ENCODE data around the gene CD40.
A peak's percentile ranks its signal among the peaks of the same experiment; 100 is the strongest.

Gene CD40

DNA sequence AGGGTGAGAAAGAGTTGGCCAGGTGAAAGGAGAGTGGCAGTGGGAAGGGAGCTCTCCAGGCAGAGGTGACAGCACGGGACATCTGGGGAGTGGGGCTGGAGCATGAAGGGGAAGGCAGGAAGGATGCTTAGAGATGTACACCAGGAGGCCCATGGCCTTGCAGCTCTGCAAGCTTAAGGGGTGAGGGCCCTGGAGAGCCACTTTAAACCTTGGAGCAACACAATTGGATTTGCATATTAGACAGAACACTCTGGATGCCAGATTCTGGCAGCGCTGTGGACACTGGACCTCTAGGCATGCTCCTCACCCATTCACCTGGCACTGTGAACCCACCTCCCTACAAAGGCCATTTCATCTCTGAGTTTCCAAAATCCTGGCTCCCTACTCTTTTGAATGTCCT, 3.7 kb upstream of the CD40 start:
- no peaks in the 10 kb centered on the region for H3K36me3 ChIP-seq (ENCODE audit: insufficient read depth, low read depth, low read length)
- H3K9me3 ChIP-seq (ENCODE audit: insufficient read depth, low read depth, low read length) = no peaks in the 10 kb centered on the region
- H3K4me1 ChIP-seq (ENCODE audit: insufficient read depth, low read length) = no peaks in the 10 kb centered on the region; the same call in 1 of the 2 replicates
- no peak overlapping the region for H3K27ac ChIP-seq (ENCODE audit: low read length)
- no peak overlapping the region for H3K4me3 ChIP-seq (ENCODE audit: low read length)
- no peak overlapping the region for H3K9ac ChIP-seq (ENCODE audit: low read depth, low read length)
- H3K27me3 ChIP-seq (ENCODE audit: insufficient read depth, low read length) = peaks cover 62% of the 10 kb centered on the region

DNA sequence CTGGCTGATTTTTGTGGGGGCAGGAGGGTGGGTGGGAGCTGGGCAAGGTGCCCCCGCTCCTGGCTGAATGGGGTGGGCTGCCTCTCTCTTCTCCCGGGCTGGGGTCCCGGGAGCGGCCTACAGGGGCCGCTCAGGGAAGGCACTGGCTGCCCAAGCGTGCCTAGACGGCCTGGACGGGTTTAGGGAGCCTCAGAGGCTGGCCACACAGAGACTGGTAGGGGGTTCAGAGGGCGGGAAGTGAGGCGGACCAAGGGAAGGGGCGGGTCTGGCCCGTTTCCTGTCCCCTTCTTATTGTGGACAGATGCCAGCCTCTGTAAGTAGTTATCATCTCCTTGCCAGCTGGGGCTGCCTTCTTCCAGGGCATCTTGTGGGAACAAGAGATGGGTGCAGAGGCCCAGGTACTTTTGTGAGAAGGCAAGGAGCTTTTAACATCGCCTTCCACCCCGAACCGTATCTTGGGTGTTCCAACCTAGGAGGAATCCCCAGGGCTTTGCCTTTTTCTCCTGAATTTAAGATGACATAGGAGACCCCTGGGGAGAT, 437 bp downstream of the CD40 start:
- Histone ChIP-seq H3K9me3 (ENCODE audit: insufficient read depth, low read depth, low read length) (no peaks in the 10 kb centered on the region), H3K27me3 (ENCODE audit: insufficient read depth, low read length) (peaks cover 42% of the 10 kb centered on the region), H3K27ac (ENCODE audit: low read length) (no peak overlapping the region), H3K4me3 (ENCODE audit: low read length) (peak overlapping the region; percentile 79), H3K36me3 (ENCODE audit: insufficient read depth, low read depth, low read length) (peaks cover 6% of the 10 kb centered on the region; the same call in 1 of the 2 replicates), H3K9ac (ENCODE audit: low read depth, low read length) (peak overlapping the region; percentile 61; the same call in 1 of the 2 replicates), H3K4me1 (ENCODE audit: insufficient read depth, low read length) (no peaks in the 10 kb centered on the region; the same call in 1 of the 2 replicates)

DNA sequence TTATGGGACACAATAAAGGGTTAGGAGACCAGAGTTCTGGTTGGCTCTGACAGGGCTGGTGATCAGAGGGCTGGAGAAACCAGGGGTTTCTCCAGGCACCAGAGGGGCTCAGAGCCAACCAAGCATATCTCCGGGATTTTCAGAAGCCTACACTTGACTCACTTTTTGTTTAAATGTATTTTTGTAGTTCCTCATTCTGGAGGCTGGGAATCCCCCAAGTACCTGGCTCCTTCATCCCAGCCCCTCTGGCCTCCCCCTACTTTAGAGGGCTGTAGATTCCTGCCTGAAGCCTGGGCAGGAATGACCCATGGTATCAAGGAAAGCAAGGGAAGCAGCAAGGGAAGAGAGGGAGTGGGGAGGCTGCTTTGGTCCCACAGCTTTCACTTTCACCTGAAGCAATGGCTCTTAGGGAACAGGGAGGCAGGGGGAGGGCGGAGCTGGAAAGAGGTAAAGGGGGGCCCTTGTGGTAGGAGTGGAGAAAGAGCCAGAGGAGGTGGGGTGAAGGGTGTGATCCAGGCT, 973 bp downstream of the CD40 start:
- H3K4me1 ChIP-seq (ENCODE audit: insufficient read depth, low read length) = no peaks in the 10 kb centered on the region; the same call in 1 of the 2 replicates
- H3K27ac ChIP-seq (ENCODE audit: low read length) = no peak overlapping the region
- H3K9me3 ChIP-seq (ENCODE audit: insufficient read depth, low read depth, low read length) = no peaks in the 10 kb centered on the region
- H3K9ac ChIP-seq (ENCODE audit: low read depth, low read length) = peak overlapping the region; percentile 61; the same call in 1 of the 2 replicates
- peak overlapping the region; percentile 79 for H3K4me3 ChIP-seq (ENCODE audit: low read length)
- H3K36me3 ChIP-seq (ENCODE audit: insufficient read depth, low read depth, low read length) = peaks cover 6% of the 10 kb centered on the region; the same call in 1 of the 2 replicates
- H3K27me3 ChIP-seq (ENCODE audit: insufficient read depth, low read length) = peaks cover 37% of the 10 kb centered on the region

DNA sequence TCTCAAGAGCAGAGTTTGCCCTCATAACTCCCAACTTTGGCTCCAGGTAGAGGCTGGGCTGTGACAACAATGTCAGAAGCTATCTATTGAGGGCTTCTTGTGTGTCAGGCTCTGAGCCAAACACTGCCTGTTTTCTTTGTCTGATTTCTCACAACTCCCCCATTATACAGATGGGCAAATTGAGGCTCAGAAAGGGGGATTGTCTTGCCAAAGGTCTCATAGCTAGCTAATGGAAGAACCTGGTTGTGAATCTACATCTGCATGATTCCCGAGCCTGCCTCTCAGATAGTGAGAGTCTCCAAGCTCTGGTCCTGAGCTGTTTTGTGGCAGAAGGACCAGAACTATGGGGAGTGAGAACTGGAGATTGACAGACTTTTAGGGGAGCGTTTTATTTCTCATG, 1.4 kb downstream of the CD40 start:
- H3K4me1 ChIP-seq (ENCODE audit: insufficient read depth, low read length) = no peaks in the 10 kb centered on the region; the same call in 1 of the 2 replicates
- no peak overlapping the region for H3K27ac ChIP-seq (ENCODE audit: low read length)
- peaks cover 32% of the 10 kb centered on the region for H3K27me3 ChIP-seq (ENCODE audit: insufficient read depth, low read length)
- no peak overlapping the region for H3K4me3 ChIP-seq (ENCODE audit: low read length)
- no peaks in the 10 kb centered on the region for H3K9me3 ChIP-seq (ENCODE audit: insufficient read depth, low read depth, low read length)
- no peak overlapping the region for H3K9ac ChIP-seq (ENCODE audit: low read depth, low read length)
- H3K36me3 ChIP-seq (ENCODE audit: insufficient read depth, low read depth, low read length) = peaks cover 6% of the 10 kb centered on the region; the same call in 1 of the 2 replicates

DNA sequence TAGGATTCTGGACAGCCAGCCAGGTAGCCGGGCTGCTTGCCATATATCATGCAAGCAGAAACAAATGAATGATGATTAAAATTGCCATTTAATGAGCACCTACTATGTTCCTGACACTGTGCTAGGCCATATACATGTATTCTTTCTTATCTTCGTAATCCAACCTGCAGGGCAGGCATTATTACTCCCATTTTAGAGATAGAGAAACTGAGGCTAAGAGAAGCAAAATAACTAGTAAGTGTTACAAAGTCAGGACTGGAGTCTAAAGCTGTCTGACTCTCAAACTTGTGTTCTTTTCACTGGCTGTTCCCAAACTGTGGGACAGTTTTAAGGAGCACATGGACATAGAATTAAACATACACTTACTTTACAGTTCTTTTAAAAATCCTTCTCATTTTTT, 2.0 kb downstream of the CD40 start:
- no peak overlapping the region for H3K9ac ChIP-seq (ENCODE audit: low read depth, low read length)
- H3K4me3 ChIP-seq (ENCODE audit: low read length) = no peak overlapping the region
- H3K9me3 ChIP-seq (ENCODE audit: insufficient read depth, low read depth, low read length) = no peaks in the 10 kb centered on the region
- H3K36me3 ChIP-seq (ENCODE audit: insufficient read depth, low read depth, low read length) = peaks cover 6% of the 10 kb centered on the region; the same call in 1 of the 2 replicates
- H3K4me1 ChIP-seq (ENCODE audit: insufficient read depth, low read length) = no peaks in the 10 kb centered on the region; the same call in 1 of the 2 replicates
- H3K27ac ChIP-seq (ENCODE audit: low read length) = no peak overlapping the region
- H3K27me3 ChIP-seq (ENCODE audit: insufficient read depth, low read length) = peaks cover 28% of the 10 kb centered on the region

DNA sequence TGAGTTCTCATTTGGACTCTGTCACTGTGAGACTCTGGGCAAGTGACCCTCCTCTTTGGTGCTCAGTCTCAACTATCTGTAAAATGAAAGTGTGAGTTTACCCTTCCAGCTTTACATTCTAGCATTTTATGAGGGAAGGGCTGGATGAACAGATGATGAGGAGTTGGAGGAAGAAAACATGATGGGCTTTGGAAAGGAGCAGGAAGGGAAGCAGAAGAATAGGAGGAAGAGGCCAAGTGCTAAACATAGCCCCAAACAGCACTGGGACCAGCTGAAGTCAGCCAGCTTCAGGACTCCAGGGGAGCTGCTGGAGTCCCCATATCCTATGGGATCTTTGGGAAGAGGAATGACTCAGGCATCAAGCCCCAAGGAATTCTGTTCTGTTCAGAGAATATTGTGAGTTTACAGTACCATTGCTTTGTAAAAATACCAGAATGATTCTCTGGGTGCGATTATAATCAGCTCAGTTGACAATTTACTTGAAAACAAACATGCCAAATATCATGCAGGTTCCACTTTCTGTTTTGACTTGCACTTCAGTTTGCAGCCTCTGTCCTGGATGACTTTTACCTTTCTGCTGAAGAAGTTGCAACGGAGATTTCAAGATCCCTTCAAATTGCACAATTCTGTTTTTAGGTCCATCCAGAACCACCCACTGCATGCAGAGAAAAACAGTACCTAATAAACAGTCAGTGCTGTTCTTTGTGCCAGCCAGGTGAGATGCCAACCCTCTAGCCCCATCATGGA, 3.2 kb downstream of the CD40 start:
- no peaks in the 10 kb centered on the region; the same call in 1 of the 2 replicates for H3K4me1 ChIP-seq (ENCODE audit: insufficient read depth, low read length)
- H3K27me3 ChIP-seq (ENCODE audit: insufficient read depth, low read length) = peaks cover 15% of the 10 kb centered on the region
- H3K9me3 ChIP-seq (ENCODE audit: insufficient read depth, low read depth, low read length) = no peaks in the 10 kb centered on the region
- H3K9ac ChIP-seq (ENCODE audit: low read depth, low read length) = no peak overlapping the region
- H3K36me3 ChIP-seq (ENCODE audit: insufficient read depth, low read depth, low read length) = peaks cover 6% of the 10 kb centered on the region; the same call in 1 of the 2 replicates
- H3K27ac ChIP-seq (ENCODE audit: low read length) = no peak overlapping the region
- no peak overlapping the region for H3K4me3 ChIP-seq (ENCODE audit: low read length)

DNA sequence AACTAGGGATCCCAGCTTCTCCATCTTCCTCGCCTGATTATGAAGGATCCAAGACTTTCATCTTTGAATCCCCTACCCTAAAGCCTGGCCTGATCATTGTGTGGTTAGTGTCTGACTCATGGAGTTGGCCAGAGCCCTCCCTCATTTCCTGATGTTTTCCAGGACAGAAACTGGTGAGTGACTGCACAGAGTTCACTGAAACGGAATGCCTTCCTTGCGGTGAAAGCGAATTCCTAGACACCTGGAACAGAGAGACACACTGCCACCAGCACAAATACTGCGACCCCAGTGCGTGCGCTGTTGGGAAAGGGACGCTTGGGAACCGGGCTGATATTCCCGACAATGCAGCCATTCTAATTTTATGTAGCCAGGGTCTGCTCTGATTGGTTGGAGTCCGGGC, 4.0 kb downstream of the CD40 start:
- Histone ChIP-seq H3K4me3 (ENCODE audit: low read length) (no peak overlapping the region), H3K36me3 (ENCODE audit: insufficient read depth, low read depth, low read length) (peaks cover 6% of the 10 kb centered on the region; the same call in 1 of the 2 replicates), H3K9me3 (ENCODE audit: insufficient read depth, low read depth, low read length) (no peaks in the 10 kb centered on the region), H3K9ac (ENCODE audit: low read depth, low read length) (no peak overlapping the region), H3K27me3 (ENCODE audit: insufficient read depth, low read length) (peaks cover 8% of the 10 kb centered on the region), H3K27ac (ENCODE audit: low read length) (no peak overlapping the region), H3K4me1 (ENCODE audit: insufficient read depth, low read length) (no peaks in the 10 kb centered on the region; the same call in 1 of the 2 replicates)

DNA sequence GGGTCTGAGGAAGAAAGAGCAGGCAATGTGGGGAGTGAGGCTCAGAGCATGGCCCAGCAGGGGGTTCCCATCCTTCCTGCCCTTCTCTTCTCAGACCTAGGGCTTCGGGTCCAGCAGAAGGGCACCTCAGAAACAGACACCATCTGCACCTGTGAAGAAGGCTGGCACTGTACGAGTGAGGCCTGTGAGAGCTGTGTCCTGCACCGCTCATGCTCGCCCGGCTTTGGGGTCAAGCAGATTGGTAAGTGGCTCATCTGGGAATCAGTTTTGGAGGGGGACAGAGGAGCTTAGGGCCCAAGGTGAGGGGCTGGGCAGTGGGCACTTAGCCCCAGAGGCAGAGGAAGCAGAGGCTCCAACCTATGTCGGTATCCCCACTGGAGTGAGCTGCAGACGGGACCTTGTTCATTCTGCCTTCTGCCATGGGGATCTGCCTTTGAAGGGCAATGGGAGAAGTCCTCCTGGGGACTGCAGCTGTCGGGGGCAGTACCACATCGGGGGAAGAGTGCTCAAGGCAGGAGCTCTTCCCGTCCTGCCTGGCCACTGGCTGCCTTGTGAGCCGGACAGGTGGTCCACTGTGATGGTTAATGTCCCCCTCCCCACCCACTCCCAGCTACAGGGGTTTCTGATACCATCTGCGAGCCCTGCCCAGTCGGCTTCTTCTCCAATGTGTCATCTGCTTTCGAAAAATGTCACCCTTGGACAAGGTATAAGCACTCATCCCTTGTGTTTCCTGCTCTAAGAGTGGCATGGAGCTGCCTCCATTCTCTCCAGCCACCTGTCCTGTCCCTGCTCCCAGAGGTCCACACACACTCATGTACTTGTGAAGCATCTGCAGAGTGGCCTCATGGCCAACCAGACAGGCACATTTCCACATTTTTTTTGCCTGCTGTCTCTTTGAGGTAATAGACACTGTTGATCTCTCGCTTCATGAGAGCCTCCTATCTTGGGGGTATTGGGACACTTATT, 4.7 kb downstream of the CD40 start:
- no peak overlapping the region for H3K27ac ChIP-seq (ENCODE audit: low read length)
- H3K9ac ChIP-seq (ENCODE audit: low read depth, low read length) = no peak overlapping the region
- H3K27me3 ChIP-seq (ENCODE audit: insufficient read depth, low read length) = peaks cover 8% of the 10 kb centered on the region; the same call in 1 of the 2 replicates
- no peaks in the 10 kb centered on the region; the same call in 1 of the 2 replicates for H3K4me1 ChIP-seq (ENCODE audit: insufficient read depth, low read length)
- no peaks in the 10 kb centered on the region for H3K9me3 ChIP-seq (ENCODE audit: insufficient read depth, low read depth, low read length)
- no peak overlapping the region for H3K4me3 ChIP-seq (ENCODE audit: low read length)
- H3K36me3 ChIP-seq (ENCODE audit: insufficient read depth, low read depth, low read length) = peaks cover 6% of the 10 kb centered on the region; the same call in 1 of the 2 replicates

DNA sequence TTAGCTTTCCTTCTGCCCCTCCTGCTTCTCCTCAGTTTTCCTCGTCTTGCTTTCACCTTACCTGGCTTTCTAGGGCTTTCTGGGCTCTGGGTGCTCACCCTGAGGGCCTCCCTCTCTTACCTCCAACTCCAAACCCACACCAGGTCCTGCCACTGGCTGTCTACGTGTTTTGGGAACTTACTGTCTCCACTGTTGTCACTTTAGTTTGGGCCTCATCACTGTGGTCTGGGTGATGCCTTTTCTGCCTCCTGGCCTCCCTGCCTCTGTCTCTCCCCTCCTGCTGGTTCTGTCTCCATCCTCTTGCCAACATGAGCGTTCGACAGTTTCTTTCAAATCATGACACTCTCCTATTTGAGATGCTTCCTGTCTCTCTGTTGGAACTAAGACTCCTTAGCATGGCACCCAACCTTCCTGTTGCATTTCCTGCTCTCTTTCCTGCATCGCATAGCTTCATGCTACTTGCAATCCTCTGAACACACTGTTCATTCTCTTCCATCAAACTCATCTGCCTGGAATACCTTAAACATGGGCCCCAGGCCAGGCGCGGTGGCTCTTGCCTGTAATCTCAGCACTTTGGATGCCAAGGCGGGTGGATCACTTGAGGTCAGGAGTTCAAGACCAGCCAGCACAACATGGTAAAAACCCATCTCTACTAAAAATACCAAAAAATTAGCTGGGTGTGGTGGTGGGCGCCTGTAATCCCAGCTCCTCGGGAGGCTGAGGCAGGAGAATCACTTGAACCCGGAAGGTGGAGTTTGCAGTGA, 5.5 kb downstream of the CD40 start:
- Histone ChIP-seq H3K27ac (ENCODE audit: low read length) (no peak overlapping the region), H3K9me3 (ENCODE audit: insufficient read depth, low read depth, low read length) (no peaks in the 10 kb centered on the region), H3K4me1 (ENCODE audit: insufficient read depth, low read length) (no peaks in the 10 kb centered on the region; the same call in 1 of the 2 replicates), H3K4me3 (ENCODE audit: low read length) (no peak overlapping the region), H3K36me3 (ENCODE audit: insufficient read depth, low read depth, low read length) (peaks cover 6% of the 10 kb centered on the region; the same call in 1 of the 2 replicates), H3K9ac (ENCODE audit: low read depth, low read length) (no peak overlapping the region), H3K27me3 (ENCODE audit: insufficient read depth, low read length) (peaks cover 6% of the 10 kb centered on the region; the same call in 1 of the 2 replicates)

DNA sequence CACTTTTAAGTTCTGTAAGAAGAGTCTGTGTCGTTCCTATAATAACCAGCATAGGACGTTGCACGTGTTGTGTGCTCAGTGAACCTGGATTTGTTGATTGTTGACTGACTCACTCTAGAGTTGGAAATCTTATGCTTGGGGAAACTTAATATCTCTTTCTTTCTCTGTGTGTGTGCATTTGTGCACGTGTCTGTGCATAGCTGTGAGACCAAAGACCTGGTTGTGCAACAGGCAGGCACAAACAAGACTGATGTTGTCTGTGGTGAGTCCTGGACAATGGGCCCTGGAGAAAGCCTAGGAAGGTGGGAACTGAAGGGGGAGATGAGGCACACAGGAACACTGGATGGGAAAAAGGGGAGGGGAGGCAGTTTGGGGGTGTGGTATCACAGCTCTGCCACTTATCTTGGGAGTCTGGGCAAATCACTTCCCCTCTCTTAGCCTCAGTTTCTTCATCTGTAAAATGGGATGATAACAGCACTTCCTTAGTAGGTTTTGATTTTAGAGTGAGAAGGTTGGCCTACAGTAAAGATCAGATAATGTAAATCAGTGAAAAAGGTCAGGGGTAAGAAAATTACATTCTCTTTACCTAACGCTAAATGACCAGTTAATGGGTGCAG, 8.4 kb downstream of the CD40 start:
- H3K9me3 ChIP-seq (ENCODE audit: insufficient read depth, low read depth, low read length) = no peaks in the 10 kb centered on the region
- H3K27me3 ChIP-seq (ENCODE audit: insufficient read depth, low read length) = peaks cover 26% of the 10 kb centered on the region
- no peaks in the 10 kb centered on the region for H3K4me1 ChIP-seq (ENCODE audit: insufficient read depth, low read length)
- H3K9ac ChIP-seq (ENCODE audit: low read depth, low read length) = no peak overlapping the region
- no peak overlapping the region for H3K4me3 ChIP-seq (ENCODE audit: low read length)
- H3K27ac ChIP-seq (ENCODE audit: low read length) = no peak overlapping the region
- peaks cover 6% of the 10 kb centered on the region; the same call in 1 of the 2 replicates for H3K36me3 ChIP-seq (ENCODE audit: insufficient read depth, low read depth, low read length)
